Endothelial cell of umbilical vein (primary cell): Measurements from ENCODE around the gene YWHAE. TPM values are rescaled to one million over a fixed set of nuclear protein-coding genes. Genes with fewer than 3 reads are reported as not detected.

Experiments used
- BruUV-seq: library from RNA; stranded (reverse); fragments of 400-500 nt; replicated peaks from 2 replicates; lab custom pipeline; 2021; lab: Mats Ljungman, UMichigan
- CTCF ChIA-PET: fragments of 300-600, 350-600 bp; sonication (Branson Sonifier 250); formaldehyde crosslinking; loops from one replicate; lab custom pipeline; 2021; ENCODE audit warnings: antibody characterized with exemption, inconsistent platforms; lab: Charles Lee
- POLR2A ChIA-PET: fragments of 300-600, 350-600 bp; sonication (Branson Sonifier 250); formaldehyde crosslinking; loops from one replicate; lab custom pipeline; 2021; ENCODE audit warnings: antibody characterized with exemption, inconsistent platforms; lab: Charles Lee
- DNase-seq: peaks from one replicate; pipeline ENCODE4 v3.0.0-alpha.2; 2011; ENCODE audit warnings: low read depth, low spot score
- FAIRE-seq: peaks from 2 replicates; lab custom pipeline; 2011; peaks lifted over from hg19 to GRCh38; lab: Jason Lieb, UNC
- H2AFZ ChIP-seq: 2 replicates; pipeline ENCODE4 v1.6.0; 2012; ENCODE audit warnings: low read depth, low read length, control low read depth, inconsistent platforms
- H3K27ac ChIP-seq: 2 replicates; pipeline ENCODE4 v1.5.1; 2011; ENCODE audit warnings: low read depth, mild to moderate bottlenecking, control low read depth, low read length, moderate library complexity; ENCODE audit not compliant: insufficient read depth
- H3K27me3 ChIP-seq, 2 experiments: 2 replicates each; pipeline versions ENCODE4 v1.6.0 to v1.6.1; 2011; ENCODE audit warnings: low read length in 2 of 2, mixed read lengths in 1 of 2; ENCODE audit not compliant: control insufficient read depth in 2 of 2, insufficient read depth in 2 of 2
- H3K36me3 ChIP-seq, 2 experiments: 2 replicates in 1 of 2; 3 replicates in 1 of 2; pipeline ENCODE4 v1.5.1; 2011; ENCODE audit warnings: low read length in 2 of 2, mild to moderate bottlenecking in 1 of 2, moderate library complexity in 1 of 2; ENCODE audit not compliant: control insufficient read depth in 2 of 2, insufficient read depth in 2 of 2; ENCODE audit errors: extremely low read depth in 1 of 2
- H3K4me1 ChIP-seq: 3 replicates; pipeline ENCODE4 v1.5.1; 2011; ENCODE audit warnings: mild to moderate bottlenecking, low read length; ENCODE audit not compliant: control insufficient read depth, insufficient read depth; ENCODE audit errors: extremely low read depth
- H3K4me2 ChIP-seq: 2 replicates; pipeline ENCODE4 v1.6.1; 2011; ENCODE audit warnings: low read length, control low read depth, mixed read lengths; ENCODE audit not compliant: insufficient read depth
- H3K4me3 ChIP-seq, 3 experiments: fragments of 200-600 bp in 1 of 3; sonication (generic), shearing (Covaris generic) in 1 of 3; replicated peaks in 1 of 3; 2 replicates each; pipeline ENCODE4 v1.5.1; 2011 to 2016; ENCODE audit warnings: control low read depth in 3 of 3, low read length in 3 of 3, mild to moderate bottlenecking in 2 of 3, inconsistent platforms in 1 of 3, low read depth in 1 of 3, moderate library complexity in 1 of 3; ENCODE audit not compliant: insufficient read depth in 1 of 3
- H3K79me2 ChIP-seq: 2 replicates; pipeline ENCODE4 v1.6.0; 2012; ENCODE audit warnings: low read length, inconsistent platforms; ENCODE audit not compliant: control insufficient read depth, insufficient read depth
- H3K9ac ChIP-seq: replicated peaks from 2 replicates; pipeline ENCODE3; 2011; ENCODE audit warnings: low read length, control low read depth; ENCODE audit not compliant: insufficient read depth; ENCODE audit errors: extremely low read depth
- H3K9me1 ChIP-seq: replicated peaks from 3 replicates; pipeline ENCODE4 v1.6.0; 2011; ENCODE audit warnings: mild to moderate bottlenecking, low read length; ENCODE audit not compliant: control insufficient read depth, insufficient read depth; ENCODE audit errors: extremely low read depth
- H3K9me3 ChIP-seq: replicated peaks from 2 replicates; pipeline ENCODE4 v1.5.1; 2012; ENCODE audit warnings: low read length, inconsistent platforms; ENCODE audit not compliant: control insufficient read depth, insufficient read depth
- H4K20me1 ChIP-seq: replicated peaks from 2 replicates; pipeline ENCODE3; 2011; ENCODE audit warnings: mild to moderate bottlenecking, low read length; ENCODE audit not compliant: control insufficient read depth, insufficient read depth; ENCODE audit errors: extremely low read depth
- EZH2 ChIP-seq: IDR thresholded peaks from 2 replicates; pipeline ENCODE4 v1.6.1; 2012; ENCODE audit warnings: borderline replicate concordance, low read depth, mild to moderate bottlenecking, moderate library complexity, low read length, inconsistent platforms; ENCODE audit not compliant: severe bottlenecking
- FOS ChIP-seq: IDR thresholded peaks from 2 replicates; pipeline ENCODE4 v1.6.1; 2011; ENCODE audit warnings: mild to moderate bottlenecking, low read length, moderate library complexity, borderline replicate concordance; ENCODE audit not compliant: insufficient read depth
- GATA2 ChIP-seq: IDR thresholded peaks from 2 replicates; pipeline ENCODE4 v1.7.0; 2011; ENCODE audit warnings: low read depth, mild to moderate bottlenecking, moderate library complexity, mixed read lengths, low read length; ENCODE audit not compliant: insufficient read length, insufficient read depth
- JUN ChIP-seq: IDR thresholded peaks from 2 replicates; pipeline ENCODE4 v1.6.1; 2011; ENCODE audit warnings: borderline replicate concordance, low read depth; ENCODE audit not compliant: insufficient read length, insufficient read depth
- MAX ChIP-seq: IDR thresholded peaks from 2 replicates; pipeline ENCODE4 v1.6.1; 2011; ENCODE audit not compliant: insufficient read depth, insufficient read length
- MYC ChIP-seq: IDR thresholded peaks from one replicate; pipeline ENCODE4 v1.6.1; 2011; ENCODE audit warnings: mild to moderate bottlenecking, low read depth, low read length
- POLR2A ChIP-seq: IDR thresholded peaks from 2 replicates; pipeline ENCODE4 v1.6.1; 2012; ENCODE audit warnings: low read depth, mild to moderate bottlenecking, control low read depth, low read length
- POLR2AphosphoS5 ChIP-seq: IDR thresholded peaks from 2 replicates; pipeline ENCODE4 v1.6.1; 2012; ENCODE audit warnings: low read depth, mild to moderate bottlenecking, control low read depth, low read length, moderate library complexity; ENCODE audit not compliant: insufficient read depth
- dilution Hi-C: fragments of 300-500 bp; cut with MboI; formaldehyde crosslinking; loops from one replicate; pipeline ENCODE4 v1.15.0; 2019; ENCODE audit warnings: low sequenced_read_pairs; ENCODE audit not compliant: extremely low pct_ligation_motif_present
- intact Hi-C: fragments of 100-400 bp; cut with micrococcal nuclease; formaldehyde crosslinking; loops from one replicate; pipeline ENCODE4 v1.10.0; 2022
- polyA plus RNA-seq, 4 experiments: library from polyadenylated mRNA; depleted of rRNA in 3 of 4; stranded (reverse) in 3 of 4; unstranded in 1 of 4; fragments of >200 nt; gene quantifications; 2 replicates each; pipeline versions ENCODE4 v1.2.1 to v1.2.3, GENCODE V29; 2011 to 2012; ENCODE audit warnings: missing spikeins in 1 of 4
- total RNA-seq: library from RNA; stranded (reverse); gene quantifications from 2 replicates; pipeline ENCODE4 v1.2.3, GENCODE V29; 2021
- TF ChIP-seq, protein P1 (sequence below), 2 donors: IDR thresholded peaks; 1 replicate in 1 of 2; 2 replicates in 1 of 2; pipeline ENCODE4 v1.5.1; 2011; ENCODE audit warnings: low read length in 2 of 2, mild to moderate bottlenecking in 2 of 2, moderate library complexity in 2 of 2, control low read depth in 1 of 2, inconsistent platforms in 1 of 2, low read depth in 1 of 2; ENCODE audit not compliant: insufficient read depth in 1 of 2; ENCODE audit errors: extremely low read depth in 1 of 2

The YWHAE gene
- total and polyA plus RNA-seq, 2 donors (not counting 3 experiments of a cell fraction or from before 2014, with no cell fraction given), result 396 to 819 TPM

DNA sequence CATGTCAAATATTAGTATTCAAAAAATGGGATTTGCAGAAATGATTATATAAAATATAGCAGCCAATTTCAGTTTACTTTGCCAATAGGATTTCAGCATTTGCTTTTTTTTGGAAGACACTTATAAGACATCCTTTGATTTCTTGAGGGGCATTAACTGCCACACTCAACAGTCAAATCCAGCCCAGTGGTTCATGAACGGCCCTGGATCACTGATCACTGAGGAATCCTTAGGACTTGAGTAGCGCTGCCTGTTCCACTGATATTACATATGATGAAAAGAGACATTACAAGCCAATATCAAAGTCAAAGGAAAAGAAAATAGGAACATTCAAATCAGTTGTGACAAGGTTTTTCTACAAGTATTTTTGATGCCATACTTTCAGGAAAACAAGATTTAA lies 21.0 kb upstream of the YWHAE start:
- DNase-seq (no peak), FAIRE-seq (no peak)
- H3K4me1 ChIP-seq, result peaks cover 25% of the 10 kb centered on the region
- POLR2A ChIA-PET, result no interaction called here
- TF ChIP-seq FOS (no peak), POLR2A (no peak), MAX (no peak), JUN (no peak), MYC (no peak), POLR2AphosphoS5 (no peak), EZH2 (no peak), GATA2 (no peak)
- TF ChIP-seq, protein P1, sequence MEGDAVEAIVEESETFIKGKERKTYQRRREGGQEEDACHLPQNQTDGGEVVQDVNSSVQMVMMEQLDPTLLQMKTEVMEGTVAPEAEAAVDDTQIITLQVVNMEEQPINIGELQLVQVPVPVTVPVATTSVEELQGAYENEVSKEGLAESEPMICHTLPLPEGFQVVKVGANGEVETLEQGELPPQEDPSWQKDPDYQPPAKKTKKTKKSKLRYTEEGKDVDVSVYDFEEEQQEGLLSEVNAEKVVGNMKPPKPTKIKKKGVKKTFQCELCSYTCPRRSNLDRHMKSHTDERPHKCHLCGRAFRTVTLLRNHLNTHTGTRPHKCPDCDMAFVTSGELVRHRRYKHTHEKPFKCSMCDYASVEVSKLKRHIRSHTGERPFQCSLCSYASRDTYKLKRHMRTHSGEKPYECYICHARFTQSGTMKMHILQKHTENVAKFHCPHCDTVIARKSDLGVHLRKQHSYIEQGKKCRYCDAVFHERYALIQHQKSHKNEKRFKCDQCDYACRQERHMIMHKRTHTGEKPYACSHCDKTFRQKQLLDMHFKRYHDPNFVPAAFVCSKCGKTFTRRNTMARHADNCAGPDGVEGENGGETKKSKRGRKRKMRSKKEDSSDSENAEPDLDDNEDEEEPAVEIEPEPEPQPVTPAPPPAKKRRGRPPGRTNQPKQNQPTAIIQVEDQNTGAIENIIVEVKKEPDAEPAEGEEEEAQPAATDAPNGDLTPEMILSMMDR (IDR thresholded peaks at IDR 0.05; ENCODE audit: extremely low read depth in 1 of 2, insufficient read depth in 1 of 2, low read depth in 1 of 2, low read length in 2 of 2), result no peak
- no peaks in the 10 kb centered on the region for H3K9me3 ChIP-seq
- no peak overlapping the region for H3K27ac ChIP-seq
- no TSS peak for BruUV-seq
- no peak overlapping the region for H2AFZ ChIP-seq
- no peak overlapping the region for H3K4me3 ChIP-seq
- no peak overlapping the region for H3K9ac ChIP-seq
- H3K27me3 ChIP-seq, result no peaks in the 10 kb centered on the region
- H3K79me2 ChIP-seq, result peaks cover 33% of the 10 kb centered on the region
- CTCF ChIA-PET, result no interaction called here
- dilution Hi-C loops, result no loop called here
- no peak overlapping the region for H3K4me2 ChIP-seq
- intact Hi-C loops, result no loop called here
- H4K20me1 ChIP-seq, result peaks cover 4% of the 10 kb centered on the region
- H3K36me3 ChIP-seq, result peaks cover 3 to 17% of the 10 kb centered on the region in 2 experiments
- H3K9me1 ChIP-seq, result no peaks in the 10 kb centered on the region
